ENCODE measurements around the gene DDIT4L. TPM values are rescaled to one million over a fixed set of nuclear protein-coding genes. Genes with fewer than 3 reads are reported as not detected.
A peak's percentile ranks its signal among the peaks of the same experiment; 100 is the strongest.
"Not testable (repeated sequence)": the region's sequence is repeated elsewhere in the genome, so short reads cannot be mapped to it uniquely, and the experiment has no call there.

DDIT4L gene, protein sequence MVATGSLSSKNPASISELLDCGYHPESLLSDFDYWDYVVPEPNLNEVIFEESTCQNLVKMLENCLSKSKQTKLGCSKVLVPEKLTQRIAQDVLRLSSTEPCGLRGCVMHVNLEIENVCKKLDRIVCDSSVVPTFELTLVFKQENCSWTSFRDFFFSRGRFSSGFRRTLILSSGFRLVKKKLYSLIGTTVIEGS
- total RNA-seq = 1 to 10 TPM; 4.4 to 9.8 TPM
- long read RNA-seq, donor 1, partial matches to known transcripts = 0 of 2 reads
- long read RNA-seq, donor 1, other reads (novel, unspliced or antisense) = 0 of 2 reads
- long read RNA-seq, donor 2, transcript DDIT4L-201 (3 exons, 2,604 nt) = major isoform, 7 of 7 reads
- long read RNA-seq, donor 2, partial matches to known transcripts = 0 of 7 reads
- long read RNA-seq, donor 2, other reads (novel, unspliced or antisense) = 0 of 7 reads

DNA sequence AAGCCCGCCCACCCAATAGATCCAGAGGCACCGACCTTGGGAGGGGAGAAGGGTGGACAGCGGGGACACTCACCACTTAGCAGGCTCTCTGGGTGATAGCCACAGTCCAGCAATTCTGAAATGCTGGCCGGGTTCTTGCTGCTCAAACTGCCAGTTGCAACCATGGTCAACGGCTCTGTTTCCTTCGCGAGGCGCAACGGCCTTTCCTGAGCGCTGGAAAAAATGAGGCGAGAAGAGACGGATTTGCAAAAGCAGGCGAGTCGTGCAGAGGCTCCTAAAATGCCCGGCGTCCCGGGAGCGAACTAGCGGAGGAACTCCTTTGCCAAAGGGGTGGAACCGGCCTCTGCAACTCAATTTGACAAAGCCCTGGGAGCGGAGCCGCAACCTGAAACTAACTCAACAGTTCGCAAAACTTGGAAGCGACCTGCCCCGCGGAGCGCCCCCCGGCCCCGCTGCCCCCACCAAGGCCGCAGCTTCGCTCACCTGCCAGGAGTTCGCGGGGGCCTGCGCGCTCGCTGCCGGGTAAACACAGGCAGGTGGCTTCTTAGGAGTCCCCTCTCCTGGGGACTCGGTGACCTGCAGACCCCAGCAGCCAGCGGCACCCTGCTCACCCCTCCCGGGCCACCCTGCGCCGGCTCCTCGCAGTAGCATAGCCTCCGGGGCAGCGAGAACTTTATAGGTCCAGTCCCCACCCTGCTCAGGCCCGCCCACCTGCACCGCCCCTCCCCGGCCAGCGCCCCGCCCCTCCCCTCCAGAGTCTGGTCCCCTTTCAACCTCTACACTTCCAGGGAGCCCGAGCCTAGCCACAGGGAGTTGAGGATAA lies at the start of gene DDIT4L:
TSS of gene DDIT4L (minus strand) at position 649 of the 823 bp plus-strand sequence. CDS start at position 164, 485 bp downstream.
- peak; percentile 80 for DNase-seq (ENCODE audit: low spot score)
- intact Hi-C loops (cut with DNase I) = loop anchor here in 1 of 2 donors (10.0 kb wide), 1 partner anchor 205 kb away; no protein-coding TSS in a partner anchor

DNA sequence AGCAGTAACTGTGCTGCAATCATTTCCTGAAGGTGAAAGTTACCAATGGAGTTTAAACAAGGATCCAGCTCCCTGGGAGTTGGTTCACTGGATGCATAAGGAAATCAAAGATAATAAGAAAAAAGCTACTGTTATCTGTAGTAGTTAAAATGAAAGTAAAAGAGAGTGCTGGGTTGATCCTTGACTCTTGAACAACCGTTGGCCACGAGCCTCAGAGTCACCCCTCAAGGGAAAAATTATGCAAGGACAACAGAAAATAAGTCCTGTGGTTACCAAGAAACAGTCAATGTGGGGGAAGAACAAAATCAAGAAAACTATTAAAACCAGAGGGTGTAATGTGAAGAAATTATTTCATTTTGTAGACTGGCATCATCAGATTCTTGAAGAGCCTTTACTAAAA lies 49.7 kb upstream of the DDIT4L start:
- intact Hi-C loops (cut with DNase I) = no loop called here
- DNase-seq (ENCODE audit: low spot score) = no peak

DNA sequence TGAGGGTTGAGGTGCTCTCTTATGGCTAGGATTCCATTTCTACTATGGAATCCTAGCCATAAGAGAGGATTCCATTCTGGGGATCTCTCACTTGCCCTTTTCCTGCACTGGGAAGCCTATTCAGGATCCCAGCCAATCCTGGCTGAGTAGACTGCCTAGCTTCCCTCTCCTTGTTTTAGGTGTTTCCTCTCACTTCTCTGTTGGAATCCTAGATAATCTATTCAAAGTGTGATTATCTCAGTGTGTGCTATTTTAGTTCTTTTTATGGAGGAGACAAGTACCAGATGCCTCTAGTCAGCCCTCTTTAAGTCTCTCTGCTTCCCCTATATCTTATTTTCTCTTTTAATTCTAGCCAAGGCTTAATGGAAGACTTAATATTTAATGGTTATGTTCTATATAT lies 34.5 kb upstream of the DDIT4L start:
- intact Hi-C loops (cut with DNase I) = no loop called here
- DNase-seq (ENCODE audit: low spot score) = no peak

DNA sequence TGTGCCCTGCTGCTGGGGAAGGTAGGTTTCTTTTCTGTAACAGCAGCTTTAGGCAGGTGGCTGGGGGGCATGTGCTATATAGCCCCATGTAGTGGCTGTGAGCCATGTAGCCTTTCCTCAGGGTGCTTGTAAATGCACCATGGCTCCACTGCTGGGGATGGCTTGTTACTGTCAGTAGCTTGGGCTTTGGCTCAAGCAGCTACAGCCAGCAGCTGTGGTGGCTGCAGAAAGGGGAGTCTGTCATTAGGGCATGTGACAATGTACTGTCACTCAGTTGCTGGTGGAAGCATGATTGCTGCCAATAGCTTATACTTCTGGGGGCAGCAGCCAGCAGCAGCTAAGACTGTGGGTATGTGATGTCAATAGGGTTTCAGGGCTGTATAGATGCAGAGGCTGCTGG lies 33.9 kb upstream of the DDIT4L start:
- peak; percentile 66 for DNase-seq (ENCODE audit: low spot score)
- intact Hi-C loops (cut with DNase I) = no loop called here

DNA sequence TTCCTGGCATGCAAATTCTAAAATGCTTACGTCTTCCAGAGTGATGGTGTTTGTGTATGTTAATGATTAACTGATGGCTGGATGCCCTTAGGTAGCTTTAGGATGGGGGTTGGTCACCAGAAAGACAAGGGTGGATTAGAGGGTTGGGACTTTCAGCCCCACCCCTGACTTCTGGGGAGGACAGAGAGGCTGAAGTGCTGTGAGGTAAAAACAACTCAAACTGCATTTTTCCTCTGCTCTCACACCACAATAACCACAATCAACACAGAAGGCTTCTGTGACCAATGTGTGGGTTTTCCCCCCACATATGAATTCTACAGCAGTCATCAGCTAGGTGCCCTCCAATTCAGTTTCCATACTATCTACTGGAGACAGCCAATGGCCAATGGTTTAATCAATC lies 18.7 kb upstream of the DDIT4L start:
- intact Hi-C loops (cut with DNase I) = no loop called here
- no peak for DNase-seq (ENCODE audit: low spot score)

DNA sequence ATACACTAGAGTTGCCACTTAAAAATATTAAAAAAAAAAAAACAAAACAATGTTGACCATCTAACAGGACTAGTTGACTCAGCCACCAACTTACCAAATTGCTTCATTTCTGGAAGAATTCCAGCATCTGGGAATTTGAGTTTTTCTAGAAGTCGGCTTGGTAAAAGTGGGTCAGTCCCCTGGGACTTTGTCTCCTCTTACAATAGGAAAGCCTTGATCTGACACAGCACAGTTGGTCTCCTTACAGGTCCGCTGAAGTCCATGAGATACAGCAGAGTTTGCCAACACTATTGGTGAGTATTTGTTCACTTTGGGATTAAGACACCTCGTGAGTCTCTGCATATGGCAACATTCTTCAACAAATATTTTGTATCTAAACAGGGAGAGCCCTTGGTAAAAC lies 18.2 kb upstream of the DDIT4L start:
- DNase-seq (ENCODE audit: low spot score) = no peak
- intact Hi-C loops (cut with DNase I) = no loop called here

DNA sequence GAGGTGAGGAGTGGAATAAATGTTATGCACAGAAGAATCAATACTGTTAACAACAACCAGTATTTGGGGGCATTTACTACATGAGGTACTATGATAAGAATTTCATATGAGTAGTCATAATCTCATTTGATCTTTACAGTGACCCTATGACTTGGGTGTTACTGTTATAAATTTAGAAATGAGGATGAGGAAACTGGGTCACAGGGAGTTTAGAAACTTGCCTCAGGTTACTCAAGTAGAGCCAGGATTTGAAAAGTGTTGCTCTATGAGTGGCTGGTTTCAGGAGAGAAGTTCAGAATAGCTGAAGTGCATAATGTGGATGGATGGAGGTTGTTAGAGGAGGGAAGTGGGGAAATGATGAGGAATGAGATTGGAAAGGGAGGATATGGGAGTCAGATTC lies 16.6 kb upstream of the DDIT4L start:
- DNase-seq (ENCODE audit: low spot score) = no peak
- intact Hi-C loops (cut with DNase I) = no loop called here

DNA sequence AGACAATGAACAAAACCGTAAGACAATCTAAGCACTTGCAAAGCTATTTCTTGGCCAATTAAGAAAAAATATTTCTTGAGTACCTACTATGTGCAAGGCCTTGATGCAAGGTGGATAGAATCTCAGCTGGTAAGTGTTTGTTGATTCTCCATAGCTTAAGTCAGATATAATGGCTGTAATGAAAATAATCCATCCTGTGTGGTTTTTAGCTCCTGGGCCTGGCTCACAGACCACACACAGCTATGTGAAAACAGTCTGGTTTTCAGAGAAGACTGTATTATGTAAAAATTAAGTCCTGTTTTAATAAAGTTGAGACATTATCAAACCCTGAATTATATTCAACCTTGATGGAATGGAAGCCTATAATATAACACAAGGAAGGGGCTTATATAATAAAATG lies 7.8 kb upstream of the DDIT4L start:
- intact Hi-C loops (cut with DNase I) = loop anchor here (5.0 to 10.0 kb wide), 2 partner anchors 197 to 1904 kb away; no protein-coding TSS in a partner anchor
- DNase-seq (ENCODE audit: low spot score) = no peak

DNA sequence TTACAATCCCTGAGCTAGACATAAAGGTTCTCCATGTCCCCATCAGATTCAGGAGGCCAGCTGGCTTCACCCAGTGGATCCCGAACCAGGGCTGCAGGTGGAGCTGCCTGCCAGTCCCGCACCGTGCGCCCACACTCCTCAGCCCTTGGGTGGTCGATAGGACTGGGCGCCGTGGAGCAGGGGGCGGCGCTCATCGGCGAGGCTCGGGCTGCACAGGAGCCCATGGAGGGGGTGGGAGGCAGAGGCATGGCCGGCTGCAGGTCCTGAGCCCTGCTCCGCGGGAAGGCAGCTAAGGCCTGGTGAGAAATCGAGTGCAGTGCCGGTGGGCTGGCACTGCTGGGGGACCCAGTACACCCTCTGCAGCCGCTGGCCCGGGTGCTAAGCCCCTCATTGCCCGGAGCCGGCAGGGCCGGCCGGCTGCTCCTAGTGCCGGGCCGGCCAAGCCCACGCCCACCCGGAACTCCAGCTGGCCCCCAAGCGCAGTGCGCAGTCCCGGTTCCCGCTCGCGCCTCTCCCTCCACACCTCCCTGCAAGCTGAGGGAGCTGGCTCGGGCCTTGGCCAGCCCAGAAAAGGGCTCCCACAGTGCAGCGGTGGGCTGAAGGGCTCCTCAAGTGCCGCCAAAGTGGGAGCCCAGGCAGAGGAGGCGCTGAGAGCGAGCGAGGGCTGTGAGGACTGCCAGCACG lies 6.3 kb upstream of the DDIT4L start:
- intact Hi-C loops (cut with DNase I) = loop anchor here (5.0 to 10.0 kb wide), 2 partner anchors 198 to 1906 kb away; no protein-coding TSS in a partner anchor
- DNase-seq (ENCODE audit: low spot score) = not testable (repeated sequence)

DNA sequence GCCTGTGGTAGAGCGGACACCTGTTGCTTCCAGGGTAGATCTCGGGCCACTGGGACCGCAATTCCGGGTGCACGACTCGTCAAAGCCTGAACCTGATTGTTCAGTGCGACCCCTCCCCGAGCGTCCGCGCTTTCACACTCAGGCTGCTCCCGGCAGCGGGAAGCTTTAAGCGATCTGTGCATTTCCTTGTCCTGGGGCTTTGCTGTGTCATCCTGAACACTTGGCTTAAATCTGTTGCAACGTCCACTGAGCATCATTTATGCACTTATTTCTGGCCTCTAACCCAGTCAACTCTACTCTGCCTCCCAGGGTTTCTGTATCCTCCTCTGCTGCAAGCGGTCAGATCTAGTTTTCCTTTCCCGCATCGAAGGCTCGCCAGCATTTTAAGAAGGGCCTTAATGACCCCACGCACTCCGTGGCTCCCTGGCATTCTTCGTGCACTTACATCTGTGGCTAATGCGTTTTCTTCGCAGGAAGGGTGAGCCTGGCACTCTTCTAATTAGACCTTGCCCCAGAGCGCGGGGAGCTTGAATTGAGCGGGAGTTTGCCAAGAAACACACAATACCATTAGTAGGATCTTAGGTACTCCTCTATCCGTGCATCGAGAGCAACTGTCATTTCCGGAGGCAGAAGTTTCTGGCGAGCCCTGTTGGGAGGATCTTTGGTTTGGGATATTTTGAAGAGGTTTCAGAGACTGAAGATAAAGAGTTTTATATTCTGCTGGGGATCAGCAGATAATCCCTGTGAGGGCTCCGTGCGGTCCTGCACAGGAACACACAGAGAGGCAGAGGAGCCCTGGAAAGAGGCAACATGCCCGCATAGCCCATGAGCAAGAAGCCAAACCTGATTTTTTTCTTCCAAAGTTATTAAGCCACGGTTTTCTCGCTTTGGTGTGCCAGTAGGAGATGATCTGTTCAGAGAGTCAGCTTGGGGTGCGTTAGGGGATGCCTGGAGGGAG lies 654 bp upstream of the DDIT4L start:
- intact Hi-C loops (cut with DNase I) = loop anchor here in 1 of 2 donors (10.0 kb wide), 1 partner anchor 204 kb away; no protein-coding TSS in a partner anchor
- DNase-seq (ENCODE audit: low spot score) = no peak

DNA sequence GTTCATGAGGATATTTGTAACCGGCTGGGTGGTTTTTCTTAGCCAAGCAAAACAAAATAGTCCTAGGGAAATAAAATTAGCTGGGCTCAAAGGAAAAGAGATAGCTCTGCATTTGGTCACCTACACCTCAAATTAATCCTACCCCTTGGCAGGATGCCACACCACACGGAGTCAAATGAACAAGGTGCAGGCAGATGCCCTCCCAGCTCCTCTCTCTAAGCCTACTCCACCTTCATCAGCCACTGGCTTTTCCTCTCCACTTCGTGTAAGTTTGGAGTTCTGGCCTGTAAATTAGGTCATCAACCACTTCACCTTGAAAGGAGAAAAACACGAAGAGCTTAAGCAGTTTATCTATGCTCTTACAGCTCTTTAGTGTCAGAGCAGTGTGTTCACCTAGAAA lies 1.4 kb downstream of the DDIT4L start:
- DNase-seq (ENCODE audit: low spot score) = no peak
- intact Hi-C loops (cut with DNase I) = no loop called here

DNA sequence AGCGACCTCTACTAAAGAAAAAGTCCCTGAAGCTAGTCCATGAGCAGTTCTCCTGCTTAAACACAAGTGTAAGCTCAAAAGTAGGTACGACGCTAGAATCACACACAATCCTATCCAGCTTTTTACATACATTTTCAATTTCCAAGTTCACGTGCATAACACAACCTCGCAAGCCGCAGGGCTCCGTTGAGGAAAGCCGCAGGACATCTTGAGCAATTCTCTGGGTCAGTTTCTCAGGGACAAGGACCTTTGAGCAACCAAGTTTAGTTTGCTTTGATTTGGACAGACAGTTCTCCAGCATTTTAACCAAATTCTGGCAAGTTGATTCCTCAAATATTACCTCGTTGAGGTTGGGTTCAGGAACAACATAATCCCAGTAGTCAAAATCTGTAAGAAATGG lies 2.5 kb downstream of the DDIT4L start:
- no peak for DNase-seq (ENCODE audit: low spot score)
- intact Hi-C loops (cut with DNase I) = no loop called here

DNA sequence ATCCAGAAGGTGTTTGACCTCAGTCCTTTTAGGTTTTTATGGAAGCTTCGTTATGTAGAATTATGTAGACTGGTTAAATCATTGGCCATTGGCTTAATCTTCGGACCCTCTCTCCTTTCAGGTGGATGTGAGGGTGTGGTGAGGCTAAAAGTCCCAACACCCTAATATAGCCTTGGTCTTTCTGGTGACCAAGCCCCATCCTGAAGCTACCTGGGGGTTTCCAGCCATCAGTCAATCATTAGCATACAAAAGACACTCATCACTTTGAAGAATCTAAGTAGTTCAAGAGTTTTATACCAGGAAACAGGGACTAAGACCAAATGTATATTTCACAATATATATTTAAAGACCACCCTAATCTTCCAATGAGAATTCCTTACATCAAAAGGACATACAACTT lies 5.5 kb downstream of the DDIT4L start:
- intact Hi-C loops (cut with DNase I) = no loop called here
- DNase-seq (ENCODE audit: low spot score) = no peak

DNA sequence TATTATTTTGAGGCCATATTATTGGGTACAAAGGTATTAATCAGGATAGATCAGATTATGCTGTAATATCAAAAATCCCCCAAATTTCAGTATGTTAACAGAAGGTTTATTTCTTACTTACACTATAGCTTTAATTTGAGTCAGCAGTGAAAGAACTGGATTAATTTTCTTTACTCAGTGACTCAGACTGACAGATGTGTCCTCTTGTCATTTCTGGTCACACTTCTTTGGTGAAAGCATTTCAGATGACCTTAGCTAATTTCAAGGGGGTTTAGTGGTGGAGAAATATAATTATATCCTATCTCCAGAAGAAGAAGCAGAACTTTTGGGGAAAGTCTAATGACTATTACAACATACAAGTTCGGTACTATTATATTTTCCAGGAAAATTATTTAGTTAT lies 12.4 kb downstream of the DDIT4L start:
- DNase-seq (ENCODE audit: low spot score) = no peak
- intact Hi-C loops (cut with DNase I) = no loop called here

DNA sequence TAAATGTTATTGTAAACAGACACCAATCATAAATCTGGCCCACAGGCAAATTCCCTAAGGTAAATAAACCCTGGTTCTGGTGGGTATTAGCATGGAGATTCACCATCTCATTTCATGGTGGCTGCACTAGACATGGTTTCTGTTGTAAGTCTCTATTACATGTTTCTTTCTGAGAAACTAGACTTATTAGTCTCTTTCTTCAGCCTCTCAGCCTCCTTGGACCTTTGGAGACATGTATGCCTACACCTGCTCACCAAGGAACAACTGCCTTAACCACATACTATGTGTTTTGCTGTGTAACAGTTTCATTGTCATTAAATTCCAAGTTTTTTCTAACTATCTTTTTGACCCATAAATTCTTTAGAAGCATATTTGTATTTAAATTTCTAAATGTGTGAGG lies 13.1 kb downstream of the DDIT4L start:
- DNase-seq (ENCODE audit: low spot score) = no peak
- intact Hi-C loops (cut with DNase I) = no loop called here

DNA sequence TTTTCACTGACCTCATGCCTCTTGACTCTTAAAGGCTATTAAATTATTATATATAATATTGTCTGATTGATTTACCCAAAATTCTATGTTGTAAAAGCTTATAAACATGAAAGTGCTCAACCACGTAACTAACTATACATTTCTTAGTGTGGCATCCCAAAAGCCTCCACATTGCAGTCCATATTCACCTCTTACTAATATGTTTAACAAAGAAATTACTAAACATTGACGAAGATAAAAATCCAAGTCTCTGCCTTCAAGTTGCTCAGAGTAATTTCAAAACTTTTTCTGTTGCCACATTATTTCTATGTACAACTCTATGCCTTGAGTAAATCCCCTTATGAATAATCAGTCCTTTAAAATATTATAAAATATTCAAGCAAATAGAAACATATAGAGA lies 14.4 kb downstream of the DDIT4L start:
- intact Hi-C loops (cut with DNase I) = no loop called here
- DNase-seq (ENCODE audit: low spot score) = no peak

DNA sequence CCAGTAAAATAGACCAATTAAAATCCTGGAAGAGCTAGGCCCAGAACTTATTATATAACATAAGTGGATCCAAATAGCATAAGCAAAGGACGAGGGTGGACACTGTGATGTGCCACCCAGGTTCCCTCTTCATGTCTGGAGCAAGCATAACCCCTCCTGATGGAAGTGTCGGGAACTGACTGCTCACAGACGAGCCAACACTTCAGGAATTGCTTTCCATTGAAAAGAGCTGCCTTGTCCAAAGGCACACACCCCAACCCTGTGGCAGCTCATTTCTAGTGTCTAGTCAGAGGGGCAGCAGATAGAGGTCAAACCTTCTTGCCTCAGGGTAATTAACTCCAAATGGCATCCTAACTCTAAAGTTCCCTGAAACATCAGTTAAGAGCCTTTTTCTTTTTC lies 15.3 kb downstream of the DDIT4L start:
- DNase-seq (ENCODE audit: low spot score) = no peak

DNA sequence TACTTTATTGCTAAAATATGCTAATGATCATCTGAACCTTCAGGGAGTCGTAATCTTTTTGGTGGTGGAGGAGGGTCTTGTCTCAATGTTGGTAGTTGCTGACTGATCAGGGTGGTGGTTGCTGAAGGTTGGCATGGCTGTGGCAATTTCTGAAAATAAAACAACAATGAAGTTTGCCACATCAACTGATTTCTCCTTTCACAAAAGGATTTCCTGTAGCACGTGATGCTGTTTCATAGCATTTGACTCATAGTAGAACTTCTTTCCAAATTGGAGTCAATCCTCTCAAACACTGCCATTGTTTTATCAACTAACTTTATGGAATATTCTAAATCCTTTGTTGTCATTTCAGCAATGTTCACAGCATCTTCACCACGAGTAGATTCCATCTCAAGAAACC lies 19.3 kb downstream of the DDIT4L start:
- DNase-seq (ENCODE audit: low spot score) = no peak
- intact Hi-C loops (cut with DNase I) = no loop called here

More for the DNA sequence above, 15.3 kb downstream of the DDIT4L start:
- intact Hi-C loops (cut with DNase I) = no loop called here
